OCI-LY1 (cell line): ENCODE measurements around the gene UTP3.

ENCODE experiments used
- EZH2 ChIP-seq: fragments of 200-600 bp; sonication (generic), shearing (Covaris generic); IDR thresholded peaks from 2 replicates; pipeline ENCODE4 v1.8.0; 2017; ENCODE audit warnings: borderline replicate concordance, mixed run types, mild to moderate bottlenecking, antibody characterized with exemption, low read length, moderate library complexity, mixed read lengths
- TF ChIP-seq, protein P1 (sequence below): fragments of 200-600 bp; sonication (generic), shearing (Covaris generic); IDR thresholded peaks from 2 replicates; pipeline ENCODE4 v1.5.1; 2017; ENCODE audit warnings: mild to moderate bottlenecking, antibody characterized with exemption, low read length, moderate library complexity, mixed read lengths

DNA sequence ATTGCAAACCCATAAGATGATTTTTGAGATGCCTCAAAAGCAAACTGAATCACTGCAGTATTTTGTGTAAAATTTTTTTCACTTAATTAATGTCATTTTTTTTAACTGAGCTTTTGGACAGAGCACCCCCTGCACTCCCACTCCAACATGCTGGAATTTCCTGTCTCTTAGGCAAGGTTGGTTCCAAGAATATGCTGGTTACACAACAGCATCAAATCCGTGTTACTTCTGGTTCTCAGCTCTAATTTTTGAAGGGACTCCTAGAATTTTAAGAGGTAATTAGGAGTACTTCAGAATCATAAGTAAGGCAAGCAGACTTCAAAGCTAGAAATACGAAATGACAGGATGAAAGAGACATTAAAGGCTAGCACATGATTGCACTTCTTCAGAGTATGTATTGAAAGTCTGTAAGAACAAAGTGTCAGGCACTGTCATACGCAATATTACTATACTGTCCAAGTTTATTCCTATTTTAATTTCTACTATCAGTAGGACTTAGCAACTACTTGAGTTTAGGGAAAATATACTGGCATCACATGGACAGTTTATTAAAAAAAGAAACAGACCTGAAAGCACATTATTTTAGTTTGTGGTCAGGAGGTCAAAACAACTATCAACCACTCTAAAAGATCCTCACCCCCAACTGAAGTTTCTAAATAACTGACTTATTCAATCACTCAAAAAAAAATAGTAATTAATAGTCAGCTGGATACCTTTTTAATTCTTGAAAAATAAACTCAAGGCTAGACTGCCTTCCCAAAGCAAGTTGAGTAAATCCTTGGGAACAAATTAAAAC is 20.4 kb upstream of the UTP3 start:
- TF ChIP-seq, protein P1, sequence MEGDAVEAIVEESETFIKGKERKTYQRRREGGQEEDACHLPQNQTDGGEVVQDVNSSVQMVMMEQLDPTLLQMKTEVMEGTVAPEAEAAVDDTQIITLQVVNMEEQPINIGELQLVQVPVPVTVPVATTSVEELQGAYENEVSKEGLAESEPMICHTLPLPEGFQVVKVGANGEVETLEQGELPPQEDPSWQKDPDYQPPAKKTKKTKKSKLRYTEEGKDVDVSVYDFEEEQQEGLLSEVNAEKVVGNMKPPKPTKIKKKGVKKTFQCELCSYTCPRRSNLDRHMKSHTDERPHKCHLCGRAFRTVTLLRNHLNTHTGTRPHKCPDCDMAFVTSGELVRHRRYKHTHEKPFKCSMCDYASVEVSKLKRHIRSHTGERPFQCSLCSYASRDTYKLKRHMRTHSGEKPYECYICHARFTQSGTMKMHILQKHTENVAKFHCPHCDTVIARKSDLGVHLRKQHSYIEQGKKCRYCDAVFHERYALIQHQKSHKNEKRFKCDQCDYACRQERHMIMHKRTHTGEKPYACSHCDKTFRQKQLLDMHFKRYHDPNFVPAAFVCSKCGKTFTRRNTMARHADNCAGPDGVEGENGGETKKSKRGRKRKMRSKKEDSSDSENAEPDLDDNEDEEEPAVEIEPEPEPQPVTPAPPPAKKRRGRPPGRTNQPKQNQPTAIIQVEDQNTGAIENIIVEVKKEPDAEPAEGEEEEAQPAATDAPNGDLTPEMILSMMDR = no peak
- no peak for TF ChIP-seq EZH2
